Neural cell (in vitro differentiated cells): ENCODE results near the gene KCTD19.

ENCODE experiments used
- CTCF ChIP-seq: fragments of 450-650 bp; IDR thresholded peaks from 2 replicates; pipeline ENCODE4 v1.5.1; 2014; ENCODE audit warnings: antibody characterized with exemption, mild to moderate bottlenecking, moderate library complexity; ENCODE audit not compliant: poor library complexity, severe bottlenecking
- EP300 ChIP-seq: fragments of 450-650 bp; conservative IDR thresholded peaks from 2 replicates; pipeline ENCODE4 v1.6.1; 2014; ENCODE audit warnings: antibody characterized with exemption, mild to moderate bottlenecking, moderate library complexity; ENCODE audit not compliant: poor library complexity, severe bottlenecking
- EZH2 ChIP-seq: fragments of 200-600, 300-800 bp; shearing (Covaris generic), sonication (generic); IDR thresholded peaks from 2 replicates; pipeline ENCODE4 v1.6.1; 2014; ENCODE audit warnings: antibody characterized with exemption, low read length, borderline replicate concordance, mild to moderate bottlenecking; ENCODE audit not compliant: insufficient read depth, poor library complexity, severe bottlenecking
- POLR2AphosphoS5 ChIP-seq: IDR thresholded peaks from 2 replicates; pipeline ENCODE4 v1.6.1; 2012
- RAD21 ChIP-seq: fragments of 450-650 bp; conservative IDR thresholded peaks from 2 replicates; pipeline ENCODE4 v1.6.1; 2014; ENCODE audit warnings: antibody characterized with exemption, mild to moderate bottlenecking, moderate library complexity
- TAF1 ChIP-seq: IDR thresholded peaks from 2 replicates; pipeline ENCODE4 v1.6.1; 2012; ENCODE audit warnings: low read depth
- TF ChIP-seq, protein P1 (sequence below): IDR thresholded peaks from 2 replicates; pipeline ENCODE4 v1.6.1; 2012; ENCODE audit warnings: borderline replicate concordance

GRCh38 chr16:67327743-67328142 is 1.2 kb upstream of the KCTD19 start:
- no peak for TF ChIP-seq EZH2
- TF ChIP-seq CTCF: no peak
- no peak for TF ChIP-seq EP300
- TF ChIP-seq TAF1: no peak
- TF ChIP-seq RAD21: no peak
- TF ChIP-seq POLR2AphosphoS5: no peak
- TF ChIP-seq, protein P1, sequence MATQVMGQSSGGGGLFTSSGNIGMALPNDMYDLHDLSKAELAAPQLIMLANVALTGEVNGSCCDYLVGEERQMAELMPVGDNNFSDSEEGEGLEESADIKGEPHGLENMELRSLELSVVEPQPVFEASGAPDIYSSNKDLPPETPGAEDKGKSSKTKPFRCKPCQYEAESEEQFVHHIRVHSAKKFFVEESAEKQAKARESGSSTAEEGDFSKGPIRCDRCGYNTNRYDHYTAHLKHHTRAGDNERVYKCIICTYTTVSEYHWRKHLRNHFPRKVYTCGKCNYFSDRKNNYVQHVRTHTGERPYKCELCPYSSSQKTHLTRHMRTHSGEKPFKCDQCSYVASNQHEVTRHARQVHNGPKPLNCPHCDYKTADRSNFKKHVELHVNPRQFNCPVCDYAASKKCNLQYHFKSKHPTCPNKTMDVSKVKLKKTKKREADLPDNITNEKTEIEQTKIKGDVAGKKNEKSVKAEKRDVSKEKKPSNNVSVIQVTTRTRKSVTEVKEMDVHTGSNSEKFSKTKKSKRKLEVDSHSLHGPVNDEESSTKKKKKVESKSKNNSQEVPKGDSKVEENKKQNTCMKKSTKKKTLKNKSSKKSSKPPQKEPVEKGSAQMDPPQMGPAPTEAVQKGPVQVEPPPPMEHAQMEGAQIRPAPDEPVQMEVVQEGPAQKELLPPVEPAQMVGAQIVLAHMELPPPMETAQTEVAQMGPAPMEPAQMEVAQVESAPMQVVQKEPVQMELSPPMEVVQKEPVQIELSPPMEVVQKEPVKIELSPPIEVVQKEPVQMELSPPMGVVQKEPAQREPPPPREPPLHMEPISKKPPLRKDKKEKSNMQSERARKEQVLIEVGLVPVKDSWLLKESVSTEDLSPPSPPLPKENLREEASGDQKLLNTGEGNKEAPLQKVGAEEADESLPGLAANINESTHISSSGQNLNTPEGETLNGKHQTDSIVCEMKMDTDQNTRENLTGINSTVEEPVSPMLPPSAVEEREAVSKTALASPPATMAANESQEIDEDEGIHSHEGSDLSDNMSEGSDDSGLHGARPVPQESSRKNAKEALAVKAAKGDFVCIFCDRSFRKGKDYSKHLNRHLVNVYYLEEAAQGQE: no peak
